Measurements from ENCODE around the gene PTGDS. TPM values are rescaled to one million over a fixed set of nuclear protein-coding genes. Genes with fewer than 3 reads are reported as not detected.

Gene PTGDS
- total and polyA plus RNA-seq, 9 of the 15 experiments (the other 6 are each of a cell fraction or from before 2014, with no cell fraction given) = 0.46 to 7.1 (median 2.0) TPM

DNA sequence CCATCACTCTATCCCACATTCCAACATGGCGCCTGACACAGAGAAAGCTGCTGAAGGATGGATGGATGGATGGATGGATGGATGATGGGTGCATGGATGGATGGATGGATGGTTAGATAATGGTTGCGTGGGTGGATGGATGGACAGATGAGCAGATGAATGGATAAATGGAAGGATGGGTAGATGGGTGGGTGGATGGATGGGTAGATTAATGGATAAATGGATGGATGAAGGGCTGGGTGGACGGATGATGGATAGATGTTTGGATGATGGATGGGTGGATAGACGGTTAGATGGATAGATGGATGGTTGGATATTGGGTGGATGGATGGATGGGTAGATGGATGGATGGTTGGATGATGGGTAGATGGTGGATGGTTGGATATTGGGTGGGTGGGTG lies 20.7 kb upstream of the PTGDS start:
- Histone ChIP-seq H2AFZ (ENCODE audit: low read depth, low read length) (no peak overlapping the region), H3K4me2 (ENCODE audit: insufficient read depth, low read length) (no peak overlapping the region), H3K9me1 (ENCODE audit: control insufficient read depth, insufficient read depth, low read length) (no peaks in the 10 kb centered on the region), H4K20me1 (replicated peaks; ENCODE audit: control insufficient read depth, insufficient read depth, low read length) (0 out of 2 replicates have a peak, but pooled peaks cover 4% of the 10 kb centered on the region), H3K9me3 (replicated peaks; ENCODE audit: control insufficient read depth, insufficient read depth, low read depth, low read length) (no peaks in the 10 kb centered on the region), H3K9ac (ENCODE audit: insufficient read depth in 1 of 2, low read depth in 2 of 2, low read length in 2 of 2) (no peak overlapping the region), H3K79me2 (ENCODE audit: control insufficient read depth, insufficient read depth, low read length) (no peaks in the 10 kb centered on the region), H3K4me3 (no peak overlapping the region), H3K27ac (ENCODE audit: extremely low read depth, low read depth, low read length) (no peak overlapping the region), H3K36me3 (ENCODE audit: control insufficient read depth, insufficient read depth, low read length) (no peaks in the 10 kb centered on the region), H3K27me3 (ENCODE audit: control insufficient read depth in 2 of 2, insufficient read depth in 2 of 2, low read length in 2 of 2) (peaks cover 2 to 7% of the 10 kb centered on the region in 2 experiments; a peak in 3 of 5 replicates), H3K4me1 (replicated peaks in 1 of 2; ENCODE audit: control insufficient read depth in 2 of 2, insufficient read depth in 2 of 2, low read length in 2 of 2) (peaks cover 0 to 65% of the 10 kb centered on the region in 2 experiments; a peak in 2 of 5 replicates)
- no TSS peak for BruUV-seq (replicated peaks)
- POLR2A ChIA-PET = interaction anchor here (0.7 kb wide), 1 partner anchor 103 kb away, joined by 3 read pairs; no protein-coding TSS in a partner anchor
- FAIRE-seq (no peak), DNase-seq (ENCODE audit: extremely low read depth in 1 of 4, low spot score in 3 of 4) (no peak), ATAC-seq (no peak)
- in situ Hi-C loops (cut with MboI) = no loop called here
- intact Hi-C loops (cut with micrococcal nuclease) = no loop called here
- WGBS (ENCODE audit: insufficient coverage, low coverage, missing lambda C conversion rate) = 4% methylated on average over 4 of the region's 4 CpGs
- no peak for TF ChIP-seq CHD1 (IDR thresholded peaks at IDR 0.05; ENCODE audit: low read length)
- TF ChIP-seq EHMT2 (IDR thresholded peaks at IDR 0.05) = peak; percentile 84; the same call in 1 of the 2 replicates
- TF ChIP-seq, protein P1, sequence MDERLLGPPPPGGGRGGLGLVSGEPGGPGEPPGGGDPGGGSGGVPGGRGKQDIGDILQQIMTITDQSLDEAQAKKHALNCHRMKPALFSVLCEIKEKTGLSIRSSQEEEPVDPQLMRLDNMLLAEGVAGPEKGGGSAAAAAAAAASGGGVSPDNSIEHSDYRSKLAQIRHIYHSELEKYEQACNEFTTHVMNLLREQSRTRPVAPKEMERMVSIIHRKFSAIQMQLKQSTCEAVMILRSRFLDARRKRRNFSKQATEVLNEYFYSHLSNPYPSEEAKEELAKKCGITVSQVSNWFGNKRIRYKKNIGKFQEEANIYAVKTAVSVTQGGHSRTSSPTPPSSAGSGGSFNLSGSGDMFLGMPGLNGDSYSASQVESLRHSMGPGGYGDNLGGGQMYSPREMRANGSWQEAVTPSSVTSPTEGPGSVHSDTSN (CRISPR knock-in tag; IDR thresholded peaks at IDR 0.05; ENCODE audit: low read depth) = no peak
- TF ChIP-seq, protein P1 (tag; conservative IDR thresholded peaks at IDR 0.05; ENCODE audit: low read depth) = peak; percentile 15; the same call in 1 of the 2 replicates
- no peak for TF ChIP-seq CBX2 (IDR thresholded peaks at IDR 0.05; ENCODE audit: insufficient read depth, low read length, poor library complexity, severe bottlenecking)
- peak; percentile 27 to 54; a peak in 2 of 4 replicates for TF ChIP-seq KDM1A (IDR thresholded peaks at IDR 0.05)
- TF ChIP-seq SREBF2 (CRISPR knock-in tag; IDR thresholded peaks at IDR 0.05) = no peak
- TF ChIP-seq ZNF263 (CRISPR knock-in tag; IDR thresholded peaks at IDR 0.05; ENCODE audit: borderline replicate concordance) = no peak
- TF ChIP-seq ZNF133 (CRISPR knock-in tag; IDR thresholded peaks at IDR 0.05) = no peak
- TF ChIP-seq RFX7 (CRISPR knock-in tag; IDR thresholded peaks at IDR 0.05) = no peak
- TF ChIP-seq, protein P2, sequence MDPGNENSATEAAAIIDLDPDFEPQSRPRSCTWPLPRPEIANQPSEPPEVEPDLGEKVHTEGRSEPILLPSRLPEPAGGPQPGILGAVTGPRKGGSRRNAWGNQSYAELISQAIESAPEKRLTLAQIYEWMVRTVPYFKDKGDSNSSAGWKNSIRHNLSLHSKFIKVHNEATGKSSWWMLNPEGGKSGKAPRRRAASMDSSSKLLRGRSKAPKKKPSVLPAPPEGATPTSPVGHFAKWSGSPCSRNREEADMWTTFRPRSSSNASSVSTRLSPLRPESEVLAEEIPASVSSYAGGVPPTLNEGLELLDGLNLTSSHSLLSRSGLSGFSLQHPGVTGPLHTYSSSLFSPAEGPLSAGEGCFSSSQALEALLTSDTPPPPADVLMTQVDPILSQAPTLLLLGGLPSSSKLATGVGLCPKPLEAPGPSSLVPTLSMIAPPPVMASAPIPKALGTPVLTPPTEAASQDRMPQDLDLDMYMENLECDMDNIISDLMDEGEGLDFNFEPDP (CRISPR knock-in tag; IDR thresholded peaks at IDR 0.05) = no peak
- peak; percentile 81 for TF ChIP-seq EGR1 (conservative IDR thresholded peaks at IDR 0.05)
- TF ChIP-seq ZBTB8A (IDR thresholded peaks at IDR 0.05; ENCODE audit: partially characterized antibody) = no peak
- no peak for TF ChIP-seq HDAC1 (IDR thresholded peaks at IDR 0.05)
- CTCF ChIA-PET (ENCODE audit: low intra/inter-chr PET ratio) = no interaction called here
